Measurements from ENCODE around the gene FLNC. TPM values are rescaled to one million over a fixed set of nuclear protein-coding genes. Genes with fewer than 3 reads are reported as not detected.

Gene FLNC
- total and polyA plus RNA-seq, 2 donors (not counting 3 experiments of a cell fraction or from before 2014, with no cell fraction given), result 19.5 to 81.9 TPM

DNA sequence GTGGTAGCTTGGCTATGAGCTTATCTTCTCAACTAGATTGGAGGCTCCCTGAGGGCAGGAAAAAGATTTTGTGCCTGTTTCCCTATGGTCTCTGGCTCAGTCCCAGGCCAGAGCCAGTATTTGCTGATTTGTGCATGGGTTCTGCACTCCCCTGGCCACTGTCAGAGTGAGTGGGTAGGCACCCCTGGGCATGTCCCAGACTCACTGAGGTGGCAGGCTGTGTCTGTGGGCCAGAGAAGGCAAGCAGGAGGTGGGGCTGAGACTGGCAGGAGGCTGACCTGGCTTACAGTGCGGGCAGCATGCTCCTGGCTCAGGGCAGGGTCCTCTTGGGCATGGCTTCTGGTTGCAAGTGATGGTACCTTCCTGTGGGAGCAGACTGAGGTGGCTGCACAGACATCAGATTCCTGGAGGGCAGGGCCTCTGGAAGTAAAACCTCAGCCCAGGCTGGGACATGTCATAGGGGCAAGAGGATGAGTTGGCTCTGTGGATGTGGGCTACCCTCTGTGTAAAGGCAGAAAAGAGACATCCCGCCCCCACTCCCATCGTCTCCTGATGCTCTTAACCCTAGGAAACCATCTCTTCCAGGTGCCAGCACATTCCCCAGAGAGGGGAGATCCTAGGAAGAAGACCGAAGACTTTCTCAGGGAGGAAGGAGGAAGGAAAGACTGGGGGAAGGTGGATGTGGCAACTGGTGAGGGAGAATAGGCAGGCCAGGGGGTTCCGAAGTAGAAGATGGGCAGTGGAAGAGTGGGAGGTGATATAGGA is 76.0 kb downstream of the FLNC start:
- no peak for TF ChIP-seq MYC (IDR thresholded peaks at IDR 0.05; ENCODE audit: low read depth, low read length)
- TF ChIP-seq EZH2 (IDR thresholded peaks at IDR 0.05; ENCODE audit: borderline replicate concordance, low read depth, low read length, severe bottlenecking), result no peak
- TF ChIP-seq GATA2 (IDR thresholded peaks at IDR 0.05; ENCODE audit: insufficient read depth, insufficient read length, low read depth, low read length), result no peak
- TF ChIP-seq POLR2A (IDR thresholded peaks at IDR 0.05; ENCODE audit: low read depth, low read length), result no peak
- TF ChIP-seq JUN (IDR thresholded peaks at IDR 0.05; ENCODE audit: borderline replicate concordance, insufficient read depth, insufficient read length, low read depth), result no peak
- no peak for TF ChIP-seq MAX (IDR thresholded peaks at IDR 0.05; ENCODE audit: insufficient read depth, insufficient read length)
- TF ChIP-seq POLR2AphosphoS5 (IDR thresholded peaks at IDR 0.05; ENCODE audit: insufficient read depth, low read depth, low read length), result no peak
- POLR2A ChIA-PET, result no interaction called here
- dilution Hi-C loops (cut with MboI; ENCODE audit: extremely low pct_ligation_motif_present, low sequenced_read_pairs) (no loop called here), intact Hi-C loops (cut with micrococcal nuclease) (no loop called here)
- H3K79me2 ChIP-seq (ENCODE audit: control insufficient read depth, insufficient read depth, low read length), result no peaks in the 10 kb centered on the region
- CTCF ChIA-PET, result interaction anchor here (1.2 to 1.4 kb wide), 3 partner anchors 9 to 185 kb away, joined by 3 to 6 read pairs (median 5); no protein-coding TSS in a partner anchor
- no peak for DNase-seq (ENCODE audit: low read depth, low spot score)
- H3K4me2 ChIP-seq (ENCODE audit: insufficient read depth, low read length), result no peak overlapping the region
- H3K9me3 ChIP-seq (replicated peaks; ENCODE audit: control insufficient read depth, insufficient read depth, low read length), result no peaks in the 10 kb centered on the region
- no peaks in the 10 kb centered on the region for H4K20me1 ChIP-seq (replicated peaks; ENCODE audit: control insufficient read depth, extremely low read depth, insufficient read depth, low read length)
- no peak overlapping the region for H2AFZ ChIP-seq (ENCODE audit: low read depth, low read length)
- no peak overlapping the region for H3K9ac ChIP-seq (replicated peaks; ENCODE audit: extremely low read depth, insufficient read depth, low read length)
- H3K27ac ChIP-seq (ENCODE audit: insufficient read depth, low read depth, low read length), result no peak overlapping the region
- H3K27me3 ChIP-seq (ENCODE audit: control insufficient read depth in 2 of 2, insufficient read depth in 2 of 2, low read length in 2 of 2), result peaks cover 22 to 24% of the 10 kb centered on the region in 2 experiments
- H3K4me3 ChIP-seq (replicated peaks in 1 of 3; ENCODE audit: insufficient read depth in 1 of 3, low read depth in 1 of 3, low read length in 3 of 3), result no peak overlapping the region
- FAIRE-seq, result no peak
- H3K9me1 ChIP-seq (replicated peaks; ENCODE audit: control insufficient read depth, extremely low read depth, insufficient read depth, low read length), result no peaks in the 10 kb centered on the region
- peaks cover 5% of the 10 kb centered on the region for H3K4me1 ChIP-seq (ENCODE audit: control insufficient read depth, extremely low read depth, insufficient read depth, low read length)
- BruUV-seq (replicated peaks), result no TSS peak
- no peaks in the 10 kb centered on the region for H3K36me3 ChIP-seq (ENCODE audit: control insufficient read depth in 2 of 2, extremely low read depth in 1 of 2, insufficient read depth in 2 of 2, low read length in 2 of 2)

Data from endothelial cell of umbilical vein (primary cell).